Smooth muscle cell (in vitro differentiated cells): ENCODE data around the gene ALAD. TPM values are rescaled to one million over a fixed set of nuclear protein-coding genes. Genes with fewer than 3 reads are reported as not detected.
A peak's percentile ranks its signal among the peaks of the same experiment; 100 is the strongest.
"Not testable (repeated sequence)": the region's sequence is repeated elsewhere in the genome, so short reads cannot be mapped to it uniquely, and the experiment has no call there.

ENCODE experiments used
- DNase-seq: peaks from one replicate; lab custom pipeline; 2025; ENCODE audit not compliant: unreplicated experiment; lab: John Stamatoyannopoulos, UW
- H2AFZ ChIP-seq: fragments of 200-600 bp; sonication (generic); 2 replicates; pipeline ENCODE4 v1.6.0; 2016; ENCODE audit warnings: antibody characterized with exemption, low read depth, mild to moderate bottlenecking
- H3F3A ChIP-seq: fragments of 200-600 bp; sonication (generic); 2 replicates; pipeline ENCODE4 v1.6.0; 2017; ENCODE audit warnings: antibody characterized with exemption, low read depth
- H3K27ac ChIP-seq: fragments of 200-600 bp; sonication (generic); 2 replicates; pipeline ENCODE4 v1.5.1; 2016; ENCODE audit warnings: low read depth, mild to moderate bottlenecking
- H3K27me3 ChIP-seq: fragments of 200-600 bp; sonication (generic); 2 replicates; pipeline ENCODE4 v1.6.1; 2016; ENCODE audit warnings: low read depth, mild to moderate bottlenecking
- H3K36me3 ChIP-seq: fragments of 200-600 bp; sonication (generic); 2 replicates; pipeline ENCODE4 v1.5.1; 2016; ENCODE audit warnings: low read depth
- H3K4me1 ChIP-seq: fragments of 200-600 bp; sonication (generic); 2 replicates; pipeline ENCODE4 v1.5.1; 2016; ENCODE audit warnings: low read depth
- H3K4me2 ChIP-seq: fragments of 200-600 bp; sonication (generic); 2 replicates; pipeline ENCODE4 v1.6.0; 2016; ENCODE audit warnings: mild to moderate bottlenecking
- H3K4me3 ChIP-seq: fragments of 200-600 bp; sonication (generic); 2 replicates; pipeline ENCODE4 v1.5.1; 2016; ENCODE audit warnings: mild to moderate bottlenecking
- H3K79me2 ChIP-seq: fragments of 200-600 bp; sonication (generic); 2 replicates; pipeline ENCODE4 v1.6.0; 2016; ENCODE audit warnings: low read depth, mild to moderate bottlenecking
- H3K9ac ChIP-seq: fragments of 200-600 bp; sonication (generic); 2 replicates; pipeline ENCODE4 v1.6.0; 2016; ENCODE audit warnings: low read depth
- H3K9me3 ChIP-seq: fragments of 200-600 bp; sonication (generic); replicated peaks from 2 replicates; pipeline ENCODE4 v1.5.1; 2016; ENCODE audit warnings: low read depth
- H4K20me1 ChIP-seq: fragments of 200-600 bp; sonication (generic); 2 replicates; pipeline ENCODE4 v1.6.0; 2016; ENCODE audit warnings: low read depth
- CTCF ChIP-seq: fragments of 200-600 bp; sonication (generic); IDR thresholded peaks from 2 replicates; pipeline ENCODE4 v1.5.1; 2017; ENCODE audit warnings: borderline replicate concordance, mild to moderate bottlenecking, antibody characterized with exemption; ENCODE audit not compliant: insufficient read depth, poor library complexity, severe bottlenecking
- WGBS: methylation state at CpG from one replicate; pipeline ENCODE4 v1.1.7; 2016; ENCODE audit warnings: low lambda C conversion rate; 5-methylcytosine and 5-hydroxymethylcytosine counted together
- polyA plus RNA-seq: library from polyadenylated mRNA; unstranded; fragments of >200 nt; fragmentation: Nextera tagmentation; extraction: Ambion mirVana; gene quantifications from 2 replicates; pipeline ENCODE4 v1.2.1, GENCODE V29; 2016
- total RNA-seq: library from RNA; depleted of rRNA; stranded (reverse); fragments of >200 nt; gene quantifications from 2 replicates; pipeline ENCODE4 v1.2.3, GENCODE V29; 2014

ALAD gene
- total RNA-seq (6.2 and 7.1 TPM in 2 replicates), polyA plus RNA-seq (15.4 and 22.4 TPM in 2 replicates)

GRCh38 chr9:113401027-113401792 is at the start of gene ALAD:
ALAD (minus strand) TSS chr9:113401284; CDS start chr9:113393559, 7,725 bp downstream.
- Histone ChIP-seq H3K9me3 (no peaks in the 10 kb centered on the region), H3K27ac (peak within 1 kb of the TSS; percentile 18), H3K4me3 (peak within 1 kb of the TSS; percentile 73), H3K36me3 (no peaks in the 10 kb centered on the region), H2AFZ (peak within 1 kb of the TSS; percentile 58), H3F3A (peaks cover 8% of the 10 kb centered on the region), H3K79me2 (peaks cover 5% of the 10 kb centered on the region), H3K4me1 (peaks cover 19% of the 10 kb centered on the region), H4K20me1 (peaks cover 30% of the 10 kb centered on the region), H3K27me3 (no peaks in the 10 kb centered on the region), H3K9ac (peak within 1 kb of the TSS; percentile 45), H3K4me2 (peak within 1 kb of the TSS; percentile 84)
- 4% methylated on average over 36 of the region's 50 CpGs for WGBS
- peak; percentile 97 for DNase-seq
- peak; percentile 95 for TF ChIP-seq CTCF

GRCh38 chr9:113449376-113449775 is 48.3 kb upstream of the ALAD start:
- Histone ChIP-seq H3K4me2 (no peak overlapping the region), H4K20me1 (no peaks in the 10 kb centered on the region), H3K27me3 (no peaks in the 10 kb centered on the region), H3F3A (peaks cover 6% of the 10 kb centered on the region), H3K79me2 (no peaks in the 10 kb centered on the region), H3K27ac (no peak overlapping the region), H3K9ac (no peak overlapping the region), H3K36me3 (no peaks in the 10 kb centered on the region), H3K9me3 (no peaks in the 10 kb centered on the region), H3K4me3 (no peak overlapping the region), H2AFZ (no peak overlapping the region), H3K4me1 (peaks cover 1% of the 10 kb centered on the region)
- no peak for TF ChIP-seq CTCF
- DNase-seq = no peak
- WGBS = 58% methylated on average over 2 of the region's 2 CpGs

- no peak overlapping the region for H3K4me3 ChIP-seq
- no peaks in the 10 kb centered on the region for H3K79me2 ChIP-seq
- H2AFZ ChIP-seq = no peak overlapping the region
- peak; percentile 72 for TF ChIP-seq CTCF
- no peaks in the 10 kb centered on the region for H3K36me3 ChIP-seq
- H3K4me2 ChIP-seq = no peak overlapping the region
- no peaks in the 10 kb centered on the region for H3K4me1 ChIP-seq
- H3F3A ChIP-seq = no peaks in the 10 kb centered on the region
- no peaks in the 10 kb centered on the region for H3K27me3 ChIP-seq
- 49% methylated on average over 3 of the region's 3 CpGs for WGBS
- no peak overlapping the region for H3K27ac ChIP-seq
- no peak overlapping the region for H3K9ac ChIP-seq
- H3K9me3 ChIP-seq = no peaks in the 10 kb centered on the region
- DNase-seq = no peak
- H4K20me1 ChIP-seq = no peaks in the 10 kb centered on the region
Measured at GRCh38 chr9:113446323-113446740, 45.2 kb upstream of the ALAD start.

DNA sequence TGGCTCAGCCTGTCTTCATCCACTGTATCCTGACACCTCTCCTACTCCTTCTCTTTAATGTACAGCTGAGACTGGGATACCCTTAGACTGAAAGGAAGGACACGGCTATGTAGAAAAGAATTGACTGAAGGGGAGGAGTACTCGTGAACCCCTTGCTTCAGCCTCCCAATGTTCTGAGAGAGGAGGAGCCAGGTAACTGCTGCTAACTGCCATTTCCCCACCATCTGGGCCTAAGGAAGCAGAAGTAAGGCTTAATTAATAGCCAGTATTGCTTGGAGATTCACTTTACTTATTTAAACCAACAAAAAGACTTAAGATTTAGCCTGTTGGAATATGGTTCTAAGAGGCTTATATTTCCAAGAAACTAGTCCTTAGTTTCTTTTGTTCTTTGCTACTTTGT is 43.7 kb upstream of the ALAD start:
- H3F3A ChIP-seq = no peaks in the 10 kb centered on the region
- 93% methylated on average over 2 of the region's 2 CpGs for WGBS

GRCh38 chr9:113437716-113438115 is 36.6 kb upstream of the ALAD start:
- not testable (repeated sequence) for H3F3A ChIP-seq, H3K79me2 ChIP-seq, H3K4me3 ChIP-seq, DNase-seq, H3K36me3 ChIP-seq, H3K9ac ChIP-seq, H3K27ac ChIP-seq, H3K9me3 ChIP-seq, H3K27me3 ChIP-seq, H3K4me2 ChIP-seq, H3K4me1 ChIP-seq, H4K20me1 ChIP-seq, H2AFZ ChIP-seq
- WGBS = 96% methylated on average over 1 of the region's 1 CpG

More for the DNA sequence above, 43.7 kb upstream of the ALAD start:
- no peak overlapping the region for H3K27ac ChIP-seq
- no peaks in the 10 kb centered on the region for H3K4me1 ChIP-seq
- no peak for TF ChIP-seq CTCF
- no peak overlapping the region for H2AFZ ChIP-seq
- H3K9ac ChIP-seq = no peak overlapping the region
- H3K4me3 ChIP-seq = no peak overlapping the region
- no peak overlapping the region for H3K4me2 ChIP-seq
- no peaks in the 10 kb centered on the region for H3K9me3 ChIP-seq
- no peaks in the 10 kb centered on the region for H4K20me1 ChIP-seq
- no peaks in the 10 kb centered on the region for H3K27me3 ChIP-seq
- no peaks in the 10 kb centered on the region for H3K36me3 ChIP-seq
- no peaks in the 10 kb centered on the region for H3K79me2 ChIP-seq
- DNase-seq = no peak
